Mesodermal cell (in vitro differentiated cells): ENCODE data around the gene CCND1.

Source experiments
- H3K27ac ChIP-seq: 2 replicates; pipeline ENCODE4 v1.7.0; 2013; ENCODE audit warnings: mild to moderate bottlenecking, low read depth, low read length, moderate library complexity; ENCODE audit not compliant: severe bottlenecking
- H3K36me3 ChIP-seq: 2 replicates; pipeline ENCODE4 v1.7.1; 2013; ENCODE audit warnings: mild to moderate bottlenecking, low read length, moderate library complexity; ENCODE audit not compliant: control insufficient read depth, insufficient read depth
- H3K4me1 ChIP-seq: one replicate; pipeline ENCODE4 v1.7.1; 2013; ENCODE audit warnings: mild to moderate bottlenecking, low read length; ENCODE audit not compliant: insufficient read depth, control insufficient read depth, poor library complexity, severe bottlenecking
- H3K4me3 ChIP-seq: 2 replicates; pipeline ENCODE4 v1.7.0; 2013; ENCODE audit warnings: low read length, control low read depth, mild to moderate bottlenecking; ENCODE audit not compliant: insufficient read depth, poor library complexity, severe bottlenecking; ENCODE audit errors: extremely low read depth
- H3K9me3 ChIP-seq: 2 replicates; pipeline ENCODE4 v1.7.1; 2013; ENCODE audit warnings: mild to moderate bottlenecking, low read length, moderate library complexity; ENCODE audit not compliant: control insufficient read depth
- WGBS, 2 experiments: methylation state at CpG; one replicate each; pipeline ENCODE4 v1.1.5; 2013; ENCODE audit warnings: missing lambda C conversion rate in 2 of 2; ENCODE audit not compliant: insufficient coverage in 2 of 2; 5-methylcytosine and 5-hydroxymethylcytosine counted together

CCND1 gene

GRCh38 chr11:69635195-69635594 lies 5.8 kb upstream of the CCND1 start:
- 80 to 83% methylated on average over 2 to 3 of the region's 6 CpGs for WGBS, 2 experiments
- no peak overlapping the region for H3K27ac ChIP-seq
- H3K36me3 ChIP-seq: no peaks in the 10 kb centered on the region

GRCh38 chr11:69635804-69636511 lies 5.0 kb upstream of the CCND1 start:
- Histone ChIP-seq H3K9me3 (no peaks in the 10 kb centered on the region), H3K4me3 (peak overlapping the region; percentile 97), H3K27ac (peak overlapping the region; percentile 78), H3K4me1 (peaks cover 25% of the 10 kb centered on the region), H3K36me3 (no peaks in the 10 kb centered on the region)
- WGBS, 2 experiments: 16 to 21% methylated on average over 16 of the region's 17 CpGs

More at GRCh38 chr11:69635195-69635594, 5.8 kb upstream of the CCND1 start:
- no peaks in the 10 kb centered on the region for H3K9me3 ChIP-seq
- peaks cover 25% of the 10 kb centered on the region for H3K4me1 ChIP-seq
- no peak overlapping the region for H3K4me3 ChIP-seq

- Histone ChIP-seq H3K4me1 (peaks cover 25% of the 10 kb centered on the region), H3K9me3 (no peaks in the 10 kb centered on the region), H3K36me3 (peaks cover under 1% of the 10 kb centered on the region), H3K27ac (peak overlapping the region; percentile 78), H3K4me3 (peak overlapping the region; percentile 97)
- 2% methylated on average over 46 to 51 of the region's 63 CpGs for WGBS, 2 experiments
Observed at GRCh38 chr11:69636512-69637197, 4.3 kb upstream of the CCND1 start.

GRCh38 chr11:69637198-69637940 lies 3.6 kb upstream of the CCND1 start:
- H3K9me3 ChIP-seq: no peaks in the 10 kb centered on the region
- peak overlapping the region; percentile 98 for H3K27ac ChIP-seq
- peaks cover 5% of the 10 kb centered on the region for H3K36me3 ChIP-seq
- 3% methylated on average over 51 to 56 of the region's 67 CpGs for WGBS, 2 experiments
- H3K4me3 ChIP-seq: peak overlapping the region; percentile 97
- H3K4me1 ChIP-seq: peaks cover 25% of the 10 kb centered on the region

- H3K9me3 ChIP-seq: no peaks in the 10 kb centered on the region
- peaks cover 13% of the 10 kb centered on the region for H3K36me3 ChIP-seq
- H3K4me1 ChIP-seq: peaks cover 25% of the 10 kb centered on the region
- H3K4me3 ChIP-seq: peak overlapping the region; percentile 97
- 1% methylated on average over 46 to 59 of the region's 78 CpGs for WGBS, 2 experiments
- H3K27ac ChIP-seq: peak overlapping the region; percentile 98
Observed at GRCh38 chr11:69637941-69638871, 2.8 kb upstream of the CCND1 start.

- H3K4me3 ChIP-seq: peak overlapping the region; percentile 97
- peaks cover 21% of the 10 kb centered on the region for H3K36me3 ChIP-seq
- H3K4me1 ChIP-seq: peaks cover 21% of the 10 kb centered on the region
- WGBS, 2 experiments: 0% methylated on average over 44 to 48 of the region's 64 CpGs
- no peaks in the 10 kb centered on the region for H3K9me3 ChIP-seq
- H3K27ac ChIP-seq: peak overlapping the region; percentile 98
Observed at GRCh38 chr11:69638941-69639681, 1.8 kb upstream of the CCND1 start.

GRCh38 chr11:69639831-69640230 lies 1.1 kb upstream of the CCND1 start:
- Histone ChIP-seq H3K4me3 (peak overlapping the region; percentile 97), H3K27ac (peak overlapping the region; percentile 98)
- no CpG with 5 or more reads among the region's 9 CpGs for WGBS, 2 experiments

GRCh38 chr11:69640260-69640994 lies 529 bp upstream of the CCND1 start:
- Histone ChIP-seq H3K4me1 (peaks cover 18% of the 10 kb centered on the region), H3K27ac (peak overlapping the region; percentile 83), H3K9me3 (no peaks in the 10 kb centered on the region), H3K4me3 (peak overlapping the region; percentile 97), H3K36me3 (peaks cover 34% of the 10 kb centered on the region)
- 1 to 2% methylated on average over 31 to 35 of the region's 43 CpGs for WGBS, 2 experiments

More at GRCh38 chr11:69639831-69640230, 1.1 kb upstream of the CCND1 start:
- Histone ChIP-seq H3K4me1 (peaks cover 18% of the 10 kb centered on the region), H3K9me3 (no peaks in the 10 kb centered on the region), H3K36me3 (peaks cover 28% of the 10 kb centered on the region)
